GM18526 (cell line): ENCODE measurements around the gene IQGAP3.
A peak's percentile ranks its signal among the peaks of the same experiment; 100 is the strongest.

Experiments
- POLR2A ChIP-seq: IDR thresholded peaks from 3 replicates; pipeline ENCODE4 v1.6.1; 2011; ENCODE audit not compliant: insufficient read length; ENCODE audit errors: extremely low read depth

Gene IQGAP3

DNA sequence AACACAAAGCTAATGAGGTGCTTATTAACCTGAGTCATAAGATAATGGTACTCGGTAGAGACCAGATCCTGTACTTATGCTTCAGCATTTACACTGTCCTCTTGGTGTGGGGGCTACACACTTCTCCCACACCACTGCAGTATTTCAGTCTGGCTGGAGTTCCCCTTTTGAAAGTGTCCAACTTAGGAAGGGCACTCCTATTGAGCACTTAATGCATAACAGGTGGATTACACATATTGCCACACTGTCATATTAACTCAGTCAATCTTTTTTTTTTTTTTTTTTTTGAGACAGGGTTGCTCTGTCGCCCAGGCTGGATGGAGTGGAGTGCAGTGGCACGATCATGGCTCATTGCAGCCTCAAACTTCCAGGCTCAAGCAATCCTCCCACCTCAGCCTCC is 27.4 kb upstream of the IQGAP3 start:
- no peak for TF ChIP-seq POLR2A

DNA sequence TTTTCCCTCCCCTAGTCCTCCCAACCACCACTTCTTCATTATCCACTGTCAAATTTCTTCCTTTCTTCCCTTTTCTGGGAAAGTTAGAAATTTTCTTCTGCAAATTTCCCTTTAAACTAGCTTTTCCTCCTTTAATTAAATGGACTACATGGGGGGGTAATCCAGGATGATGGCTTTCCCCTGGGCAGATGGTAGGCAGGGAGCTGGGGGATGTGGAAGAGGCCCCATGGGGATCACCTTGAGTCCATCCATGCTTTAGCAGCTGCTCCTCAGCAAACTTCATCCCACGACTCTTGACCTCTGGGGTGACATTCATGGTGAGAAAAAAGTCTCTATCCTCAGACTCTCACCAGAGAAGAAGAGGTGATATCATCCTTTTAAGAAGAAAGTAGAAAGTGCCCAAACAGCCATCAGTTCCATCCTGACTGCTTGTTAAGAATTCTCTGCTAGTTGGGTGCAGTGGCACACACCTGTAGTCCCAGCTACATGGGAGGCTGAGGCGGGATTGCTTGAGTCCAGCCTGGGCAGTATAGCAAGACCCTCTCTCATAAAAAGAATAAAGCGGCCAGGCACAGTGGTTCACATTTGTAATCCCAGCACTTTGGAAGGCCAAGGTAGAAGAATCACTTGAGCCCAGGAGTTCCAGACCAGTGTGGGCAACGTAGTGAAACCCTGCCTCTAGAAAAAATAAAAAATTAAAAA is 26.5 kb upstream of the IQGAP3 start:
- TF ChIP-seq POLR2A: no peak

- no peak for TF ChIP-seq POLR2A
These were observed 25.8 kb upstream of the IQGAP3 start for GRCh38 chr1:156598125-156598524.

DNA sequence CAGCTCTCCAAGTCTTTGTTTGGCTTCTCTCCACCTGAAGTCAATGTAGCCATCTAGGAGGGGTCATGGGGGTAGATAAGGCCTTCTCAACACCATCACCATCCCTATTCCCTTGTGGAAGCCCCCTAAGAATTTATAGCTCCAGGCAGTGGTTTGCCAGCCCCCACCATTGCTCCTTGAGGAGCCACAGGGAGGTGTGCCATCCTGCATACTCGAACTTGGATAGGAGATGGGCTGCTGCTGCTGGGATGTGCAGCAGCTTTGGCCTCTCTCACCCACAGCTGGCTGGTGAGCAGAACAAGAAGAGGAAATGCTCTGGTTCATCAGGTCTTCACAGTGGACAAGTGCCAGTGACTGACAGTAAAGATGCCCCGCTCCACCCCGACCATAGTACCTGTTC is 24.1 kb upstream of the IQGAP3 start:
- no peak for TF ChIP-seq POLR2A

DNA sequence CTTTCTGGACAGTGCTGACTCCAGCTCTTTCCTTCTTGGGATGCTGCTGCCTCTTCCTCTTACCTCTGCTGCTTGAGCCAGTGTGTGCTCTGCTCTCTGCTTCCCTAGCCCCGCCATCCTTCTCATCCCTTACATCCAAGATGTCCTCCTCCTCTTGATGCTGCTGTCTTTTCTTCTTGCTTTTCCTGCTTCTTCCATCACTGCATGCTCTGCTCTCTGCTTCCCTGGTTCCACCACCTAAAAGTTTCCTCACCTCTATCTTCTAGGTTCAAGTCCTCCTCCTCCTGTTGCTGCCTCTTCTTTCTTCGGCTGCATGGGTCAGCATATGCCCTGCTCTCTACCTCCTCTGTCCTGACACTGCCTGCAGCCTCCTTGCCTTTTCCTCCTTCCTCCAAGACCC is 22.7 kb upstream of the IQGAP3 start:
- no peak for TF ChIP-seq POLR2A

DNA sequence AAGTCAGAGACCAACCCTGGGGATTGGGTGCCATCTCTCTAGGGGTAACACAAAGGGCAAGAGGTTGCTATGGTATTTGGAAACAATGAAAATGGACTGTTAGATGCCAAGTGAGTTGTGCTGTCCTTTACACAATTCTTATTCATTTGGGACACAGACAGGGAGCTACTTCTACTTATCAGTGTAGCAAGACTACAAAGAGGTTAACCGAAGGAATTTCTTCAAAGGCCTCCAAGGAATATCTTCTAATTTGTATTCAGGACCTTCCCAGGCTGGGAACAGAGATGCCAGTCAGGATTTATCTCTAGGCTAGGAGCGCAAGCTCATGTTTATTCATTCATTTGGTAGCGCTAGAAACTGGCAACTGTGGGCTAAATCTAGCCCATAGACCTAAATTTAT is 21.8 kb upstream of the IQGAP3 start:
- no peak for TF ChIP-seq POLR2A

DNA sequence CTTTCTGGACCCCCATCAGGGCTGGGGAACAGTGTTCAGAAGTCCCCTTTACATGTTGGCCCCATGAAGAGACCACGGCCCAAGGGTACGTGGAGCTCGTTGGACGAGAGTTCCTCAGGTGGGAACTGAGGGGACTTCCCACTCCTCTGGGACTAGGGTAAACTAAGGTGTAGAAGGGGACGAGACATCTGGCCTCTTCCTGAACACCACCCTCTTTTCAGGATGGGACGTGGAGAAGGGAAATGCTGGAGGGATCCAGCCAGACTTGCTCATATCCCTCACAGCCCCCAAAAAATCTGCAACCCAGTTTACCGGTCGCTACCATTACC is 21.3 kb upstream of the IQGAP3 start:
- TF ChIP-seq POLR2A: no peak

- no peak for TF ChIP-seq POLR2A
These were observed 20.7 kb upstream of the IQGAP3 start for GRCh38 chr1:156592910-156593660.

DNA sequence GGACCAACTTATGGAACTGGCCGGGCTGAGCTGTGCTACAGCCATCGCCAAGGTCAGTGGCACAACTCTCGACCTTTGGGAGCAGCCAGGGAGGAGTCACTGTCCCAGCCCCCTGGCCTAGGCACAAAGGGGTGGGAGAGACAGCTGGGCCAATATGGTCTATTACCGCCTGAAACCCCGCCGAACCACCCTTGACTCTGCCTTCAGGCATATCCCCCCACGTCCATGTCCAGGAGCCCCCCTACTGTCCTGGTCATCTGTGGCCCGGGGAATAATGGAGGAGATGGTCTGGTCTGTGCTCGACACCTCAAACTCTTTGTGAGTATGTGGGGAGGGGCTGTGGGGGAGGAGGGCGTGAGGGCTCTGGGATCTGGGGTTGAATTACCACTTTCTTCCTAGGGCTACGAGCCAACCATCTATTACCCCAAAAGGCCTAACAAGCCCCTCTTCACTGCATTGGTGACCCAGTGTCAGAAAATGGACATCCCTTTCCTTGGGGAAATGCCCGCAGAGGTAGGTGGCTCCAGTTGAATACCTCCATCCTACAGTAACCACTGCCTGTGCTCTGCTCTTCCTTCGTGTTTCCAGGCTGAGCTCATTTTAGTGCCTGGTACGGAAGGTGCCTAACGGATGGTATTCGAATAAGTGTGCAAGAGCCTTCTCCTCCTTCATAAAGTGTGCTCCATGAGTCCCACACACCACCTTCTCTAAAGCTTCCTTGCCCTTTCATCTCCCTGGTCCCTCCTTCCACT is 20.0 kb upstream of the IQGAP3 start:
- TF ChIP-seq POLR2A: no peak

GRCh38 chr1:156591432-156592157 is 19.2 kb upstream of the IQGAP3 start, which contains the start of gene NAXE:
Gene NAXE (plus strand): TSS chr1:156591776. CDS start chr1:156591805, 29 bp downstream.
- peak; percentile 91 for TF ChIP-seq POLR2A

DNA sequence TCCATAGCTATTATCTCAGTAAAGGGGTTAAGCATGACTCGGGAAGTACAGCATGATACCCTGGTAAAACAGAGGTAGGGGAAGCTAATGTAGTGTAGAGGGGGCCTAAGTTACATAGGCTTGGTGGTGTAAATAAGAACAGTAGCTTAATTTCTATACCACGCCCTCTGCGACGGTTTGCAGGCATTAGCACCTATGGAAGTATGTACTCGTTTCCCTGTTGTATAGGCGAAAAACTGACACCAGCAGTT is 18.7 kb upstream of the IQGAP3 start:
- no peak for TF ChIP-seq POLR2A

GRCh38 chr1:156590326-156591180 is 18.2 kb upstream of the IQGAP3 start:
- TF ChIP-seq POLR2A: no peak

- no peak for TF ChIP-seq POLR2A
These were observed 17.2 kb upstream of the IQGAP3 start for GRCh38 chr1:156589546-156589945.

GRCh38 chr1:156586892-156587477 is 14.6 kb upstream of the IQGAP3 start:
- no peak for TF ChIP-seq POLR2A
